ENCODE data around the gene LDB2.

DNA sequence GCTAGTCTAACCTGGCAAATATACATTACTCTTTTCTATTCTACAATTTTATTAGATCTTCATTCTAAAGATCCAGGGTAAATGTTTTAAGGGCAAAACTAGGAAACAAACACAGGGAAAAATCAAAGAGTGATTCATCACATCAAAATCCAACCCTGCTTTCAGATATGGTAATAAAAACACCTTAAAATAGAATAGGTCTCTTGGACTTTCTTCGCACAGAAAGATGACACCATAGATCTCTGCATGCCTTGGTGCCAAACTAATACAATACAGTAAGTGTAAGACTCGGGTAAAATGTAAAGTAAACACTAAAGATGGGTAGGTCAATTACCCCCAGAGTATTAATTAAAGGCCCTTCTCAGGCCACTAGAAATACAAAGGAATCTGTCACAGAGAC lies 34.2 kb downstream of the LDB2 start:
- no peak for TF ChIP-seq POLR2A (IDR thresholded peaks at IDR 0.05)
- TF ChIP-seq, protein P1, sequence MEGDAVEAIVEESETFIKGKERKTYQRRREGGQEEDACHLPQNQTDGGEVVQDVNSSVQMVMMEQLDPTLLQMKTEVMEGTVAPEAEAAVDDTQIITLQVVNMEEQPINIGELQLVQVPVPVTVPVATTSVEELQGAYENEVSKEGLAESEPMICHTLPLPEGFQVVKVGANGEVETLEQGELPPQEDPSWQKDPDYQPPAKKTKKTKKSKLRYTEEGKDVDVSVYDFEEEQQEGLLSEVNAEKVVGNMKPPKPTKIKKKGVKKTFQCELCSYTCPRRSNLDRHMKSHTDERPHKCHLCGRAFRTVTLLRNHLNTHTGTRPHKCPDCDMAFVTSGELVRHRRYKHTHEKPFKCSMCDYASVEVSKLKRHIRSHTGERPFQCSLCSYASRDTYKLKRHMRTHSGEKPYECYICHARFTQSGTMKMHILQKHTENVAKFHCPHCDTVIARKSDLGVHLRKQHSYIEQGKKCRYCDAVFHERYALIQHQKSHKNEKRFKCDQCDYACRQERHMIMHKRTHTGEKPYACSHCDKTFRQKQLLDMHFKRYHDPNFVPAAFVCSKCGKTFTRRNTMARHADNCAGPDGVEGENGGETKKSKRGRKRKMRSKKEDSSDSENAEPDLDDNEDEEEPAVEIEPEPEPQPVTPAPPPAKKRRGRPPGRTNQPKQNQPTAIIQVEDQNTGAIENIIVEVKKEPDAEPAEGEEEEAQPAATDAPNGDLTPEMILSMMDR (IDR thresholded peaks at IDR 0.05), result no peak

All from uterus (tissue), 2 donors.